Central memory CD8-positive, alpha-beta T cell (primary cell): Measurements from ENCODE around the gene PSMC3IP.
A peak's percentile ranks its signal among the peaks of the same experiment; 100 is the strongest.

Experiments
- ATAC-seq: fragments of 150-1000 bp; cut with Tn5 transposase; replicated peaks from 2 replicates; pipeline ENCODE4 v1.10.0; 2022; ENCODE audit warnings: mild to moderate bottlenecking, moderate FRiP score, moderate number of reproducible peaks; ENCODE audit not compliant: poor library complexity, severe bottlenecking; ENCODE audit errors: extremely low read depth
- DNase-seq, 2 donors: peaks; one replicate each; pipeline ENCODE4 v3.0.0; 2021; ENCODE audit warnings: low spot score in 2 of 2
- H3K27ac Mint-ChIP-seq: one replicate; pipeline ENCODE4 v1.8.0; 2022; ENCODE audit warnings: low read depth, mild to moderate bottlenecking, moderate library complexity, mixed read lengths
- H3K27me3 Mint-ChIP-seq: one replicate; pipeline ENCODE4 v1.8.0; 2022; ENCODE audit warnings: mixed read lengths
- H3K36me3 Mint-ChIP-seq: one replicate; pipeline ENCODE4 v1.8.0; 2022; ENCODE audit warnings: mild to moderate bottlenecking, moderate library complexity, mixed read lengths; ENCODE audit not compliant: insufficient read depth
- H3K4me1 Mint-ChIP-seq: one replicate; pipeline ENCODE4 v1.8.0; 2022; ENCODE audit warnings: mixed read lengths
- H3K4me3 Mint-ChIP-seq: one replicate; pipeline ENCODE4 v1.8.0; 2022; ENCODE audit warnings: mild to moderate bottlenecking, moderate library complexity, mixed read lengths
- H3K9me3 Mint-ChIP-seq: one replicate; pipeline ENCODE4 v1.8.0; 2022; ENCODE audit warnings: mixed read lengths

Gene PSMC3IP

GRCh38 chr17:42608305-42609181 is 31.0 kb upstream of the PSMC3IP start:
- Mint-ChIP-seq H3K4me3 (peak overlapping the region; percentile 95), H3K36me3 (peaks cover 28% of the 10 kb centered on the region), H3K27me3 (no peaks in the 10 kb centered on the region), H3K4me1 (peaks cover 51% of the 10 kb centered on the region), H3K27ac (peak overlapping the region; percentile 97), H3K9me3 (no peaks in the 10 kb centered on the region)
- peak; percentile 63 for ATAC-seq
- no peak for DNase-seq

- Mint-ChIP-seq H3K27ac (peak overlapping the region; percentile 55), H3K9me3 (no peaks in the 10 kb centered on the region), H3K27me3 (no peaks in the 10 kb centered on the region), H3K4me3 (peak overlapping the region; percentile 95), H3K36me3 (peaks cover 32% of the 10 kb centered on the region), H3K4me1 (peaks cover 58% of the 10 kb centered on the region)
- DNase-seq (no peak), ATAC-seq (no peak)
Observed at GRCh38 chr17:42607769-42608168, 30.2 kb upstream of the PSMC3IP start.

GRCh38 chr17:42603318-42603717 is 25.8 kb upstream of the PSMC3IP start:
- Mint-ChIP-seq H3K4me1 (peaks cover 55% of the 10 kb centered on the region), H3K27me3 (no peaks in the 10 kb centered on the region), H3K36me3 (peaks cover 40% of the 10 kb centered on the region), H3K27ac (peak overlapping the region; percentile 22), H3K9me3 (no peaks in the 10 kb centered on the region), H3K4me3 (peak overlapping the region; percentile 7)
- ATAC-seq (no peak), DNase-seq (no peak)

GRCh38 chr17:42598905-42599304 is 21.4 kb upstream of the PSMC3IP start:
- no peak for ATAC-seq
- H3K9me3 Mint-ChIP-seq, result no peaks in the 10 kb centered on the region
- H3K4me3 Mint-ChIP-seq, result no peak overlapping the region
- H3K27ac Mint-ChIP-seq, result no peak overlapping the region
- peaks cover 28% of the 10 kb centered on the region for H3K4me1 Mint-ChIP-seq
- DNase-seq, result no peak
- H3K36me3 Mint-ChIP-seq, result peaks cover 51% of the 10 kb centered on the region
- H3K27me3 Mint-ChIP-seq, result no peaks in the 10 kb centered on the region

DNA sequence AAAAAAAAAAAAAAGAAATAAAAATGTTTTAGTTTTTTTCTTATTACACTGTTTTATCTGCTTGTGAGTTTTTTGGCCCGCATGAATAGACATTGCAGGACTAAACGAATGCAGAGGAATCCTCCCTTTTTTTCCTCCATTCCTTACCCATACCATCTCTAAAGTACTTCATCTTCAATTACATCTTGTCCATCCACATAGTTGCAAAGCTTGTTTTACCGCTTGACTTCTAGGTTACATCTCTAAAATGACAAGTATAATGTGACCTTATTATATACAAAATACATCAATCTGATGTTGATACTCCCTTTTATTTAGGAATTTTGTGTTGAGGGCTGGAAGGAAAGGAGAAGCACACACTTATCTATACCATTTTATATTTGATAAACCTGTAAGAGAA is 18.9 kb upstream of the PSMC3IP start:
- no peaks in the 10 kb centered on the region for H3K9me3 Mint-ChIP-seq
- no peaks in the 10 kb centered on the region for H3K27me3 Mint-ChIP-seq
- H3K36me3 Mint-ChIP-seq, result peaks cover 53% of the 10 kb centered on the region
- peaks cover 17% of the 10 kb centered on the region for H3K4me1 Mint-ChIP-seq
- no peak for DNase-seq
- no peak for ATAC-seq
- no peak overlapping the region for H3K4me3 Mint-ChIP-seq
- H3K27ac Mint-ChIP-seq, result no peak overlapping the region

- peaks cover 16% of the 10 kb centered on the region for H3K4me1 Mint-ChIP-seq
- ATAC-seq, result no peak
- peaks cover 69% of the 10 kb centered on the region for H3K36me3 Mint-ChIP-seq
- H3K27ac Mint-ChIP-seq, result no peak overlapping the region
- no peaks in the 10 kb centered on the region for H3K27me3 Mint-ChIP-seq
- H3K4me3 Mint-ChIP-seq, result no peak overlapping the region
- H3K9me3 Mint-ChIP-seq, result no peaks in the 10 kb centered on the region
- DNase-seq, result no peak
Observed at GRCh38 chr17:42591411-42591810, 13.9 kb upstream of the PSMC3IP start.

GRCh38 chr17:42590886-42591285 is 13.4 kb upstream of the PSMC3IP start:
- H3K27me3 Mint-ChIP-seq, result no peaks in the 10 kb centered on the region
- DNase-seq (no peak), ATAC-seq (no peak)
- no peak overlapping the region for H3K4me3 Mint-ChIP-seq
- no peaks in the 10 kb centered on the region for H3K9me3 Mint-ChIP-seq
- peaks cover 73% of the 10 kb centered on the region for H3K36me3 Mint-ChIP-seq
- peaks cover 13% of the 10 kb centered on the region for H3K4me1 Mint-ChIP-seq
- H3K27ac Mint-ChIP-seq, result no peak overlapping the region

DNA sequence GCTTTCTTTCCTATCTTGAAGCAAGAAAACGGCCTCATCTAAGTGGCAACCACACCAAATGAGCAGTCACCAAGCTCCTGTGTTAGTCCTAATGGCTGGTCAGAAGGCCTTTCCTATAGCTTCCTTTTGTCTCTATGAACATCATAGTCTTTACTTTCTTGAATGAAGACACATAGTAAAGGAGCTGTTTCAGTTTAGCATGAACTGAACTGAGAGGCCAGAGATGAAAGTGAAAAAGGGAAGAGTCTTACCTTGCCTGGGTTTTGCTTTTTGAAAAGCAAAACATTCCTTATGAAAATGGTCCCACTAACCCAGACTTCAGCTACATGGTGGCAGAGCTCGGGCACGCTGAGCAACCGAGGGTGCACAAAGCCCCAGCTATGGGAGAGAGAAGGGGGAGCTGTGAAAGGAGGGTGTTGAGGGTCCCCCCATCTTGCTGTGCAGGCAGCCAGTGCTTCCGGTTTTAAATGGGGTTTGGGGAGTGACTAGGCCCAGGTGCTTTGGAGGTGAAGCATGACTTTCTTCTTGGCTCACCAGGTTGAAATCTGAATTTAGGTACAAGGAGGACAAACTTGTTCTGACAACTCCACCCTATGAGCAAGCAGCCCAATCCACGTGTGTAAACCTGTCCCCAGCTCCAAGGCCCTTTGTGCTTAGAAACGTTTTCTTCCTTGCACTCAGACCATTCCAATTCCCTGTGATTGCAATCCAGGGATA is 9.1 kb upstream of the PSMC3IP start:
- Mint-ChIP-seq H3K36me3 (peaks cover 82% of the 10 kb centered on the region), H3K9me3 (no peaks in the 10 kb centered on the region), H3K4me1 (peaks cover 9% of the 10 kb centered on the region), H3K4me3 (no peak overlapping the region), H3K27me3 (no peaks in the 10 kb centered on the region), H3K27ac (peak overlapping the region; percentile 77)
- ATAC-seq (no peak), DNase-seq (no peak)

GRCh38 chr17:42585353-42585752 is 7.8 kb upstream of the PSMC3IP start:
- peaks cover 82% of the 10 kb centered on the region for H3K36me3 Mint-ChIP-seq
- no peak overlapping the region for H3K27ac Mint-ChIP-seq
- no peaks in the 10 kb centered on the region for H3K9me3 Mint-ChIP-seq
- no peak for DNase-seq
- no peak for ATAC-seq
- H3K4me3 Mint-ChIP-seq, result no peak overlapping the region
- H3K4me1 Mint-ChIP-seq, result peaks cover 8% of the 10 kb centered on the region
- no peaks in the 10 kb centered on the region for H3K27me3 Mint-ChIP-seq

DNA sequence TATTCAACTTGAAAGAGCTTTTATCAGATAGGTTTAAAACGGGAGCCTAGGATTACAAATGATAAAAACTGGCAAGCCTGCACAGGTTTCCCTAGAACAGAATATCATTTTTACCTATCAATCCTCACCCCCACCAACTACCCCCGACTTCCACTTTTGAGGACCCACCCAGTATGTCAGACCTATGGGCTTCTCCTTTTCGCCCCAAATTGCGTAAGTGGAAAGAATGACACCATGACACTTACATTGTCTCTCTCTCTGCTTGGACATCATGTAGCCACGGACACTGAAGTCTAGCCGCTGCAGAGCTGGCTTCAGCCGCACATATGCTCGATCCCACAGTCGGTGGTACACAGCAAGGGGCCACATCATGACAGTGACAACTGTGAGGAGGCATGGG is 7.4 kb upstream of the PSMC3IP start:
- DNase-seq, result no peak
- Mint-ChIP-seq H3K27ac (no peak overlapping the region), H3K4me3 (no peak overlapping the region), H3K36me3 (peaks cover 82% of the 10 kb centered on the region), H3K4me1 (peaks cover 8% of the 10 kb centered on the region), H3K9me3 (no peaks in the 10 kb centered on the region), H3K27me3 (no peaks in the 10 kb centered on the region)
- ATAC-seq, result no peak

DNA sequence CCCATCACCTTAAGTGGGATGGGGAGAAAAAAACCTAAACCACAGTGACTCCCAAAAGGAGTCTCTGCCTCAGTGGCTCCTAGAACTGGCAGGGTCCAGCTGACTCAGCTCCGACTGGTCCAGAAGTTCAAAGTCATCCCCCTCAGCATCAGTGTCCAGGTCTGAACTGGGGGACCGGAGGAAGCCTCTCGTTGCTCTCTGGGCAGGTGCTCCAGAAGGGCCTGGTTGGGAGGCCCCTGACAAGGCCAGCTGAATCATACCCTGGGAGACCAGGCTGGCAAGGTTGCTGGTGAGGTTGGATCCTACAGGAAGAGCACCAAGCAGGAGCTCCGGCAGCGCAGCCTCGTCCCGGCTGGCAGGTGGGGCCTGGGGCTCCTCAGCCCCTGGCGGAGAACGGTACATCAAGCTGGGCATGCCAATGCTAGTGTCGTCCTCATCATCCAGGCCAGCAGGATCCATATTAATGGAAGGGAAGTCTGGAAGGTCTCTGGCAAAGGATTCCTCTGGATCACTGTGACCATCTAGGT is 4.3 kb upstream of the PSMC3IP start:
- peaks cover 67% of the 10 kb centered on the region for H3K36me3 Mint-ChIP-seq
- ATAC-seq (no peak), DNase-seq (no peak)
- H3K9me3 Mint-ChIP-seq, result no peaks in the 10 kb centered on the region
- H3K4me3 Mint-ChIP-seq, result no peak overlapping the region
- no peaks in the 10 kb centered on the region for H3K27me3 Mint-ChIP-seq
- no peak overlapping the region for H3K27ac Mint-ChIP-seq
- H3K4me1 Mint-ChIP-seq, result peaks cover 22% of the 10 kb centered on the region

DNA sequence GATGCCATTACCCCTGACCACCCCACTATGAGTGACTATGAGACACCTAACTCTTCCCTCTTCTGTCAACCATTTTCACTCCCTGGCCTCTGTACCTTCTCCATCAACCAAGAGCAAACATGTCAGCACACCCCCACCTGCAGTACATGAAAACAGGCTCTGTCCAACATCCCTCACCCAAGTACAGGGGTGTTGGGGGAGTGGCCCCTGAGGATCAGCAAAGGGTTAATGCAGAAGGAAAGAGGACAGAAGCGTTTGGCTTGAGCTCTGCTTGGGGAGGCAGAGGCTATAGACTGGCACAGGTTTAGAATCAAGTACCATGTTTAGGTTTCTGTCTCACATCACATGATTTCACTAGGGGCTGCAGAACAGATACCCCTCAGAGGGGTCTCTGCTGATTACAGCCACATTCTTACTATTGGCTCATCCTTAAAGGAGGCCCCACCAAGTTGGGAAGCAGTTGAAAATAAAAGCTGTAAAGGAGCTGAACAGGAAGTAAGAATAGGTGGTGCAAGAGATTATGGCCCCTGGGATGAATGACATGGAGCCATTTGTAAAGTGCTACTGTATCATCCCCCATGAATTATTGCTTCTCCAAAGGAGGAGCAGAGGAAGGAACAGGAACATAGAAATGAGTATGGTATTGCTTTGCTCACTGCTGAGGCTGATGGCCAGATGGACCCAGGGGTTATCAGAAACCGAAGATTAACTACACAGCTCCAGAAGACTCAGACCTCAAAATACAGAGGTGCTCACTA is 2.4 kb upstream of the PSMC3IP start:
- DNase-seq, result no peak
- no peak for ATAC-seq
- peaks cover 33% of the 10 kb centered on the region for H3K4me1 Mint-ChIP-seq
- peaks cover 56% of the 10 kb centered on the region for H3K36me3 Mint-ChIP-seq
- H3K27me3 Mint-ChIP-seq, result no peaks in the 10 kb centered on the region
- no peak overlapping the region for H3K4me3 Mint-ChIP-seq
- H3K27ac Mint-ChIP-seq, result no peak overlapping the region
- H3K9me3 Mint-ChIP-seq, result no peaks in the 10 kb centered on the region
